Panc1 (cell line): ENCODE results near the gene VCP.

ENCODE experiments used
- CTCF ChIP-seq: fragments of 450-650 bp; IDR thresholded peaks from 2 replicates; pipeline ENCODE4 v1.5.1; 2017; ENCODE audit warnings: mild to moderate bottlenecking
- POLR2AphosphoS5 ChIP-seq: IDR thresholded peaks from 2 replicates; pipeline ENCODE4 v1.6.1; 2012; ENCODE audit warnings: mild to moderate bottlenecking, low read depth, low read length, moderate library complexity
- REST ChIP-seq, 2 experiments: IDR thresholded peaks; 2 replicates each; pipeline ENCODE4 v1.6.1; 2011 to 2012; ENCODE audit warnings: low read depth in 2 of 2, control low read depth in 1 of 2, low read length in 1 of 2, mild to moderate bottlenecking in 1 of 2, moderate library complexity in 1 of 2; ENCODE audit not compliant: insufficient read depth in 1 of 2
- SIN3A ChIP-seq: IDR thresholded peaks from 2 replicates; pipeline ENCODE4 v1.6.1; 2012; ENCODE audit warnings: low read depth, mild to moderate bottlenecking, low read length, moderate library complexity, borderline replicate concordance; ENCODE audit not compliant: insufficient read depth

DNA sequence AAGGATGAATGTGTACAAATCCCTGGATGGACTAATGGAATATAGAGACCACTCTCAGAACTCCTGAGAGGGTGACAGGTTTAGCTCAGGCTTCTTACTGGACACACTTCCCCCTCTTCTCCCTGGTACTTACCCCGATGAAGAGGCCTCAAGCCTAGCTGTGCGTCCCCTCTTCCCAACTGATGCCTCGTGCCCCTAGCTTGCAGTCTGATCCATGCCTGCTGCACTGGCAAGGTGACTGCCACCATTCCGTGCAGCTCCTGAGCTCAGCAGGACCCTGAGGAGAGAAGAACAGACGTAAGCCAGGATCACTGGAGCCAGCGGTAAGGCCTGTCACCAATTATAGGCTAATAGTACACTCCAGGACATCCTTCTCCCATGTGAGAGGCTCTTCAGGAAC is 36.0 kb upstream of the VCP start:
- no peak for TF ChIP-seq CTCF
- TF ChIP-seq SIN3A = no peak
- TF ChIP-seq POLR2AphosphoS5 = no peak
- TF ChIP-seq REST (IDR thresholded peaks at IDR 0.05; ENCODE audit: insufficient read depth in 1 of 2, low read depth in 2 of 2, low read length in 1 of 2) = no peak
